Measurements from ENCODE around the gene GNG7.

GNG7 gene

GRCh38 chr19:2641332-2641698, 61.2 kb downstream of the GNG7 start:
- TF ChIP-seq CTCF (conservative IDR thresholded peaks at IDR 0.05) = no peak
- no peak for TF ChIP-seq ZFX (IDR thresholded peaks at IDR 0.05)
- no peak overlapping the region for H3K27ac ChIP-seq

GRCh38 chr19:2640563-2641331, 61.7 kb downstream of the GNG7 start:
- TF ChIP-seq ZFX (IDR thresholded peaks at IDR 0.05) = no peak
- TF ChIP-seq CTCF (conservative IDR thresholded peaks at IDR 0.05) = no peak
- no peak overlapping the region for H3K27ac ChIP-seq

GRCh38 chr19:2639999-2640398, 62.5 kb downstream of the GNG7 start:
- no peak overlapping the region for H3K27ac ChIP-seq
- no peak for TF ChIP-seq CTCF (conservative IDR thresholded peaks at IDR 0.05)
- no peak for TF ChIP-seq ZFX (IDR thresholded peaks at IDR 0.05)

GRCh38 chr19:2638417-2638940, 64.0 kb downstream of the GNG7 start:
- H3K27ac ChIP-seq = no peak overlapping the region
- TF ChIP-seq ZFX (IDR thresholded peaks at IDR 0.05) (no peak), CTCF (conservative IDR thresholded peaks at IDR 0.05) (no peak)

- TF ChIP-seq ZFX (IDR thresholded peaks at IDR 0.05) (no peak), CTCF (conservative IDR thresholded peaks at IDR 0.05) (peak; percentile 95)
- no peak overlapping the region for H3K27ac ChIP-seq
Measured at GRCh38 chr19:2636897-2637683, 65.4 kb downstream of the GNG7 start.

- TF ChIP-seq CTCF (conservative IDR thresholded peaks at IDR 0.05) (no peak), ZFX (IDR thresholded peaks at IDR 0.05) (no peak)
Measured at GRCh38 chr19:2636141-2636896, 66.2 kb downstream of the GNG7 start.

More at GRCh38 chr19:2636141-2636896, 66.2 kb downstream of the GNG7 start:
- no peak overlapping the region for H3K27ac ChIP-seq

Measured in C4-2B (cell line).